Stimulated activated CD4-positive, alpha-beta T cell treated with anti-CD3 and anti-CD28 coated beads, Interleukin-4, amount 100 ng/mL, for 4 hours (primary cell): ENCODE measurements around the gene METTL9.
"Not testable (repeated sequence)": the region's sequence is repeated elsewhere in the genome, so short reads cannot be mapped to it uniquely, and the experiment has no call there.

Experiments used
- DNase-seq, 2 experiments: peaks; one replicate each; pipeline ENCODE4 v3.0.0-alpha.2; 2020

The METTL9 gene

GRCh38 chr16:21576323-21576722 is 23.1 kb upstream of the METTL9 start:
- not testable (repeated sequence) for DNase-seq

GRCh38 chr16:21577487-21577886 is 21.9 kb upstream of the METTL9 start:
- DNase-seq = not testable (repeated sequence)

- not testable (repeated sequence) for DNase-seq
Measured at GRCh38 chr16:21578311-21578710, 21.1 kb upstream of the METTL9 start.

GRCh38 chr16:21580131-21580530 is 19.2 kb upstream of the METTL9 start:
- DNase-seq = not testable (repeated sequence)

- no peak for DNase-seq
Measured at GRCh38 chr16:21580807-21581206, 18.6 kb upstream of the METTL9 start.

GRCh38 chr16:21584817-21585216 is 14.6 kb upstream of the METTL9 start:
- no peak for DNase-seq

- DNase-seq = not testable (repeated sequence)
Measured at GRCh38 chr16:21588593-21588992, 10.8 kb upstream of the METTL9 start.

GRCh38 chr16:21589551-21589950 is 9.8 kb upstream of the METTL9 start:
- DNase-seq = no peak

- no peak for DNase-seq
Measured at GRCh38 chr16:21590287-21590686, 9.1 kb upstream of the METTL9 start.

GRCh38 chr16:21590796-21591195 is 8.6 kb upstream of the METTL9 start:
- DNase-seq = no peak

GRCh38 chr16:21592191-21592590 is 7.2 kb upstream of the METTL9 start:
- no peak for DNase-seq

- no peak for DNase-seq
Measured at GRCh38 chr16:21593530-21594289, 5.7 kb upstream of the METTL9 start.

- DNase-seq = no peak
Measured at GRCh38 chr16:21597561-21598030, 1.8 kb upstream of the METTL9 start.

- DNase-seq = no peak
Measured at GRCh38 chr16:21598206-21598605, 1.2 kb upstream of the METTL9 start.

GRCh38 chr16:21598701-21599121 is 666 bp upstream of the METTL9 start:
- DNase-seq = no peak

GRCh38 chr16:21600031-21600773 is 825 bp downstream of the METTL9 start:
- DNase-seq = no peak

- DNase-seq = no peak
Measured at GRCh38 chr16:21602785-21603184, 3.4 kb downstream of the METTL9 start.

GRCh38 chr16:21603928-21604327 is 4.6 kb downstream of the METTL9 start:
- no peak for DNase-seq

GRCh38 chr16:21605848-21606247 is 6.5 kb downstream of the METTL9 start:
- DNase-seq = not testable (repeated sequence)

- DNase-seq = no peak
Measured at GRCh38 chr16:21608639-21609328, 9.4 kb downstream of the METTL9 start.

GRCh38 chr16:21610006-21610544 is 10.7 kb downstream of the METTL9 start:
- DNase-seq = no peak

GRCh38 chr16:21610766-21611165 is 11.4 kb downstream of the METTL9 start:
- DNase-seq = no peak

GRCh38 chr16:21611198-21611555 is 11.8 kb downstream of the METTL9 start:
- DNase-seq = no peak
